NCI-H748 treated with DMSO at 0.1 percent for 48 hours (cell line): ENCODE results near the gene MRPS6.

Source experiments
- DNase-seq: peaks from one replicate; lab custom pipeline; 2025; lab: John Stamatoyannopoulos, UW

MRPS6 gene

GRCh38 chr21:34073032-34073748 lies at the start of gene MRPS6, which contains the start of gene SLC5A3:
Gene MRPS6 (plus strand): TSS chr21:34073578. CDS start chr21:34073701, 123 bp downstream.
Gene SLC5A3 (plus strand): TSS chr21:34073578. CDS start chr21:34095199, 21,621 bp downstream.
- DNase-seq, result peak; percentile 63

- no peak for DNase-seq
These were observed 49.5 kb upstream of the MRPS6 start for GRCh38 chr21:34023691-34024373.

- no peak for DNase-seq
These were observed 49.0 kb upstream of the MRPS6 start for GRCh38 chr21:34024374-34024693.

- DNase-seq, result no peak
These were observed 45.5 kb upstream of the MRPS6 start for GRCh38 chr21:34027721-34028461.

GRCh38 chr21:34029743-34030528 lies 43.4 kb upstream of the MRPS6 start:
- no peak for DNase-seq

- DNase-seq, result no peak
These were observed 41.5 kb upstream of the MRPS6 start for GRCh38 chr21:34031835-34032370.

GRCh38 chr21:34034369-34035014 lies 38.9 kb upstream of the MRPS6 start:
- DNase-seq, result no peak

DNA sequence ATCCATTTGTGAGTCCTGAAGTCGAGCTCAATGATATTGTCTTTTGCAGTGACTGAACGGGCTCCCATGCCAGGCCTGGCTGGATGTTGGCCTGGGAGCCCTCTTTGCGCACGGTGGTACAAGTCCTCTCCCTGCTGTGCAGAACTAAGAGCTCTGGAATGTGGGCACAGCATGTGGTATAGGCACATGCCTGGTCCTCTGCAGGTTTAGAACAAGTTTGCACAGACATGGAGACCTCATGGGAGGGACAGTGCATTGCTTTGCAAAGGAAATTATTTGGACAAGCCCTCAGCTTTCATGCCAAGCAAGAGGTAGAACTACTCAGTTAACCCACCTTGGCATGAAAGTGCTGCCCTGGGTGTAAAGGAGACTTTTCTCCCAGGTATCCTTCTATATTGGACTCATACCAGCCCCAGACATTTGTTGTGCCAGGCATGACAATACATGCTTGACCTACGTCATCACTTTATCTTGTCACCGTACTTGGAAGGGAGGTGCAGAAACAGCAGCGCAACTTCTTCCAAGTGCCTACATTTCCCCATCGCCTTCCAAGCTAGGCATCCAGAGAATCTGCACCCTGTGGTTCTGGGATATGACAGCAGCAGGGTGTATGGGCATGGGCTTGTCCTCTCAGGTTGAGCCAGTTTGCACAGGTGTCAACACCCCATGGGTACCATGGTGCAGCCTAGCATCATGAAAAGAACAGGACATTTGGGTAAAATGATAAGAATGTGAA lies 37.6 kb upstream of the MRPS6 start:
- no peak for DNase-seq

GRCh38 chr21:34037009-34037795 lies 36.2 kb upstream of the MRPS6 start:
- DNase-seq, result no peak

DNA sequence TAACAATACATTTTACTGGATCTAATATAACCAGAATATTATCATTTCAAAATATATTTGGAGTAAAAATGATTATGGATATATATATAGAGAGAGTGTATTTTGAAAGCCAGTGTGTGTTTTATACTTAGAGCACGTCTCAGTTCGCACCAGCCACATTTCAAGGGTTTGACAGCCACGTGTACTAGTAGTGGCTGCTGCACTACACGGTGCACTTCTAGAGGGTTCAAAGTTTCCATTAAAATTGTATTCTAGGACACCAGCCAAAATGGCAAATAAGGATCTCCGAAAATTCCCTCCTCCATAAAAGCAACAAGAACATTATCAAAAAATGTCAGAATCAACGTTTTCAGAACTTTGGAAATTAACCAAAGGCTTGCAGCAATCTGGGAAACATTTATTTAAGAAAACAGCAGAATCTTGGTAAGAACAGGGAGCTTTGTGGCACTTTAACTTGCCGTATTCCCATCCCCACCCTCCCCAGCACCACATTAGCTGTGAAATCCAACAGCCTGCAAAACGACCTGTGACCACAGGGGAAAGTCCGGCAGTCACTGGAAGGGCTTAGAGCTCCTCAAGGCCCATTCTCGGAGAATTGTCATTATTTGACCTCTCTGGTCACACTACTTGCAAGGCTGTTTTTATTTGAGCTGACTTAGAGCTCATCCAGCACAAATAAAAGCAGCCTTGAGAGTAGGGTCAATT lies 33.5 kb upstream of the MRPS6 start:
- no peak for DNase-seq

- DNase-seq, result no peak
These were observed 30.6 kb upstream of the MRPS6 start for GRCh38 chr21:34042735-34043134.

DNA sequence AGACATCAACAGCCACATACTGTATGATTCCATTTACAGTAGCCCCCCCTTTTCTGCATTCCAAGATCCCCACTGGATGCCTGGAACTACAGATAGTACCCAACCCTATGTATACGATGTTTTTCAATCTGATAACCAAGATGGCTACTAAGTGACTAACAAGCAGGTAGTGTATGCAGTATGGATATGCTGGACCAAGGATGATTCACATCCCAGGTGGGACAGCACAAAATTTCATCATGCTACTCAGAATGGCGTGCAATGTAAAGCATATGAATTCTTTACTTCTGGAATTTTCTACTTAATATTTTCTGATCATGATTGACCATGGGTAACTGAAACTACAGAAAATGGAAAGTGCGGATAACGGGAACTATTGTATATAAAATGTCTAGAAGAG lies 30.0 kb upstream of the MRPS6 start:
- DNase-seq, result no peak

DNA sequence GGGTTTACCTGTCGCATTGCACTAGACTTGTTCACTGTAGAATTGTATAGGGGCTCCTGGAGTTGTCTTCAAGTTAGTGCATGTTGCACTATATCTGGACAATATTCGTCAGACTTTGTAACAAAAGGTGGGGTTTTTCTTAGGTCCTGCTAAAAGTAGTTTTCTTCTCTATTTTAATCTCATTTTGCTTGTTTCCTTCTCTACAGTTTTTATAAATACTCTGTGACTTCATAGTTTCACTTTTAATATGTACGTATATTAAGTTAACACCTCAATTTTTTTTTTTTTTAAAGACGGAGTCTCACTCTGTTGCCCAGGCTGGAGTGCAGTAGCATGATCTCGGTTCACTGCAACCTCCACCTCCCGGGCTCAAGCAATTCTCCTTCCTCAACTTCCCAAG lies 26.5 kb upstream of the MRPS6 start:
- no peak for DNase-seq

GRCh38 chr21:34047835-34048234 lies 25.5 kb upstream of the MRPS6 start:
- DNase-seq, result no peak

- DNase-seq, result no peak
These were observed 21.2 kb upstream of the MRPS6 start for GRCh38 chr21:34052171-34052570.

- DNase-seq, result peak; percentile 94
These were observed 19.1 kb upstream of the MRPS6 start for GRCh38 chr21:34054259-34054658.

- no peak for DNase-seq
These were observed 17.8 kb upstream of the MRPS6 start for GRCh38 chr21:34055615-34056014.

DNA sequence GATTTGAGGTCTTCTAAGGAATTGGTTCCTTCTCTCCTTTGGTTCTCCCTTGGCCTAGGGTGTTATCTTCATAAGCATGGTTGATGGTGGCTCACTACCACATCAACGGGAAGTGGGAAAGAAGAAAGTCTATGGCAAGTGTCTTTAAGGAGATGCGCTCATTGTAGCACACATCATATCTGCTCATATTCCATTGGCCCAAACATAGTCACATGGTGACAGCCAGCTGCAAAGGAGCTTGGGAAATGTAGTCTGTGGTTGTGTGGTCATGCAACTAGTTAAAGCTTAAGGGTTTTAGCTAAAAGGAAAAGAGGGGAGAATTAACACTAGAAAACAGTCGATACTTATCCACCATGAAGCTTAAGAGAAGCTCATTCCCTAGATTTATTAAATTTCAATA lies 11.4 kb upstream of the MRPS6 start:
- DNase-seq, result no peak

GRCh38 chr21:34065027-34065426 lies 8.4 kb upstream of the MRPS6 start:
- no peak for DNase-seq
